CD4-positive, alpha-beta T cell treated with Interleukin-17A for 1 hour (primary cell): ENCODE measurements around the gene EFCAB13.
"Not testable (repeated sequence)": the region's sequence is repeated elsewhere in the genome, so short reads cannot be mapped to it uniquely, and the experiment has no call there.

ENCODE experiments used
- DNase-seq: peaks from one replicate; pipeline ENCODE4 v3.0.0-alpha.2; 2020

EFCAB13 gene

GRCh38 chr17:47330548-47330947 is 6.8 kb downstream of the EFCAB13 start:
- no peak for DNase-seq

GRCh38 chr17:47332287-47332686 is 8.5 kb downstream of the EFCAB13 start:
- no peak for DNase-seq

DNA sequence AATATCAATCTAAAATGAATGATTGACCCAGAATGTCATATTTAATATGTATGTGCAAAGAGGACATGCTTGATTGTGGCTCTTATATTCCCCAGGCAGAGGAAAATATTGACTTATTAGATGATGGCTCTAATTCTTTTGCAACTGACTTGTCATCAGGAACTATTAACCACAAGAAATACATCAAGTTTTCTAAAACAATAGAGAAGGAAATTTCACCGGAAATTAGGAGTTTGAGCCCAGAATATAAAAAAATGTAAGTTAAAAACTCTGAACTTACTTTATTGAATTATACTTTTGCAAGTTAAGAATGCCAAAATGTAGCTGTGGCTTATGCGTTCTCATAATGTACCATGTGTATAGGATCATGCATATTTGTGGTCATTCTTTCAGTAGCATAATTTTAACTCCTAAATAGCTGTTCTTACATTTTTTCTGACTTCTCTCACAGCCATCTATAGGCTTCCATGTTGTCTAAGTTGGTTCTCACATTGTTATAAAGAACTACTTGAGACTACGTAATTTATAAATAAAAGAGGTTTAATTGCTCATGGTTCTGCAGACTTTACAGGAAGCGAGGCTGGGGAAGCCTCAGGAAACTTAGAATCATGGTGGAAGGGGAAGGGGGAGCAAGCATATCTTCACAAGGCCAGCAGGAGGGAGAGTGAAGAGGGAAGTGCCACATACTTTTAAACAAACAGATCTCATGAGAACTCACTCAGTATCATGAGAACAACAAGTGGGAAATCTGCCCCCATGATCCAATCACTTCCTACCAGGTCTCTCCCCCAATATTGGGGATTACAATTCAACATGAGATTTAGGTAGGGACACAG is 11.6 kb downstream of the EFCAB13 start:
- no peak for DNase-seq

GRCh38 chr17:47338026-47338425 is 14.3 kb downstream of the EFCAB13 start:
- DNase-seq = no peak

- DNase-seq = no peak
Measured at GRCh38 chr17:47352848-47353247, 29.1 kb downstream of the EFCAB13 start.

DNA sequence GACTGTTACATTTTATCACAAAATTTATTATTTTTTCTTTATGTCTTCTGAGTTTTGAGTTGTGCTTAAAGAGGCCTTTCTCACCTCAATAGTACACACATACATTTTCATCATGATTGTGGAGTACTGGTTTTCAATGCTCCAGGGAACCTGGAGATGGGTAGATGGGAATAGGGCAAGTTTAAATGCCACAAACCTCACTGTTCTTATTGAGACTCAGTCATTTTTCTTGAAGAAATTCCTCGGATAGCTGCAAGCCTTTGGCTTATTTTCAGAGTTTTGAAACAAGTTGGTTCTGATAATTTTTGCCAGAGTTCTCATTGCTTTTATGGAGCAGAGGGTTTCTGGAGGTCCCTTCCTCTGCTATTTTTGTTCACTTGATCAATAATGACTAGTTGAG is 34.9 kb downstream of the EFCAB13 start:
- no peak for DNase-seq

GRCh38 chr17:47363171-47363570 is 39.4 kb downstream of the EFCAB13 start:
- DNase-seq = no peak

- no peak for DNase-seq
Measured at GRCh38 chr17:47367257-47367656, 43.5 kb downstream of the EFCAB13 start.

DNA sequence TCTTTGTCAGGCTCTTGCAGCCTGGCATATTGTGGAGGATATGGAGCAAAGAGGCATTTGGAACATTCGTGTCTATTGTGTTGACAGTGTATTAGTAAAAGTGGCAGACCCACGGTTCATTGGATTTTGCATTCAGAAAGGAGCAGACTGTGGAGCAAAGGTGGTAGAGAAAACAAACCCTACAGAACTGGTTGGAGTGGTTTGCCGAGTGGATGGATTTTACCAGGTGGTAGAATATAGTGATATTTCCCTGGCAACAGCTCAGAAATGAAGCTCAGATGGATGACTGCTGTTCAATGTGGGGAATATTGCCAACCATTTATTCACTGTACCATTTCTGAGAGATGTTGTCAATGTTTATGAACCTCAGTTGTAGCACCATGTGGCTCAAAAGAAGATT is 44.5 kb downstream of the EFCAB13 start:
- no peak for DNase-seq

DNA sequence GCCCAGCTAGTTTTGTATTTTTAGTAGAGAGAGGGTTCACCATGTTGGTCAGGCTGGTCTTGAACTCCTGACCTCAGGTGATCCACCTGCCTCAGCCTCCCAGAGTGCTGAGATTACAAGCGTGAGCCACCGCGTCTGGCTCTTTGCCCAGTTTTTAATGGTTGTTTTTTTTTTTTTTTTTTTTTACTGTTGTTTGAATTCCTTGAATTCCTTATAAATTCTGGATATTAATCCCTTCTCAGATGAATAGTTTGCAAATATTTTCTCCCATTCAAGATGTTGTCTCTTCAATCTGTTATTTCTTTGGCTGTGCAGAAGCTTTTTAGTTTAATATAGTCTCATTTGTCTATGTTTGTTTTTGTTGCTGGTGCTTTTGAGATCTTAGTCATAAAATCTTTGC is 47.1 kb downstream of the EFCAB13 start:
- not testable (repeated sequence) for DNase-seq

DNA sequence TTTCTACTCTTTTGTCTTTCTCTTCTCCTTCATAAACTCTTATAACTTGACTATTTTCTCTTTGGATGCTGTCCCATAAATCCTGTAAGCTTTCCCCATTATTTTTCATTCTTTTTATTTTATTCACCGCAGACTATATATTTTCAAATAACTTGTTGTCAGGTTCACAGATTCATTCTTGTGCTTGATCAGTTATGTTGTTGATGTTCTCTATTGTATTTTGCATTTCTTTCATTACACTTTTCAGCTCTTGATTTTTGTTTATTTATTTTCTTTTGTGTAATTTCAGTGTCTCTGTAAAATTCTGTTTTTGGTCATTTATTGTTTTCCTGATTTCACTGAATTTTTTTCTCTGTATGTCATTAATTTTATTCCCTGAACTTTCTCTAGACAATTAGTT is 49.2 kb downstream of the EFCAB13 start:
- DNase-seq = no peak

GRCh38 chr17:47376247-47376646 is 52.5 kb downstream of the EFCAB13 start:
- no peak for DNase-seq

DNA sequence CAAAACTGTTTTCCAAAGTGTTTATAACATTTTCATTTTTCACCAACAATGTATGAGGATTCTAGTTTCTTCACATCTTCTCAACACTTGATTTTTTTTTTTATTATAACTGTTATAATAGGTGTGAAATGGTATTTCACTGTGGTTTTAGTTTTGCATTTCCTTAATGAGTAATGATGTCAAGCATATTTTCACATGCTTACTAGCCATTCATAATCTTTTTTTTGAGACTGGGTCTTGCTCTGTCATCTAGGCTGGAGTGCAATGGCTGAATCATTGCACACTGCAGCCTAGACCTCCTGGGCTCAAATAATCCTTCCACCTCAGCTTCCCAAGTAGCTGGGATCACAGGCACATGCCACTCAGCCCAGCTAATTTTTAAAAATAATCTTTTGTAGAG is 65.1 kb downstream of the EFCAB13 start:
- no peak for DNase-seq

DNA sequence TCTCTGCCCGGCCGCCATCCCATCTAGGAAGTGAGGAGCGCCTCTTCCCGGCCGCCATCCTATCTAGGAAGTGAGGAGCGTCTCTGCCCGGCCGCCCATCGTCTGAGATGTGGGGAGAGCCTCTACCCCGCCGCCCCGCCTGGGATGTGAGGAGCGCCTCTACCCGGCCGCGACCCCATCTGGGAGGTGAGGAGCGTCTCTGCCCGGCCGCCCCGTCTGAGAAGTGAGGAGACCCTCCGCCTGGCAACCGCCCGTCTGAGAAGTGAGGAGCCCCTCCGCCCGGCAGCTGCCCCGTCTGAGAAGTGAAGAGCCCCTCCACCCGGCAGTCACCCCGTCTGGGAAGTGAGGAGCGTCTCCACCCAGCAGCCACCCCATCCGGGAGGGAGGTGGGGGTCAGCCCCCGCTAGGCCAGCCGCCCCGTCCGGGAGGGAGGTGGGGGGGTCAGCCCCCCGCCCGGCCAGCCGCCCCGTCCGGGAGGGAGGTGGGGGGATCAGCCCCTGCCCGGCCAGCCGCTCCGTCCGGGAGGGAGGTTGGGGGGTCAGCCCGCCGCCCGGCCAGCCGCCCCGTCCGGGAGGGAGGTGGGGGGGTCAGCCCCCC is 73.9 kb downstream of the EFCAB13 start:
- DNase-seq = not testable (repeated sequence)

DNA sequence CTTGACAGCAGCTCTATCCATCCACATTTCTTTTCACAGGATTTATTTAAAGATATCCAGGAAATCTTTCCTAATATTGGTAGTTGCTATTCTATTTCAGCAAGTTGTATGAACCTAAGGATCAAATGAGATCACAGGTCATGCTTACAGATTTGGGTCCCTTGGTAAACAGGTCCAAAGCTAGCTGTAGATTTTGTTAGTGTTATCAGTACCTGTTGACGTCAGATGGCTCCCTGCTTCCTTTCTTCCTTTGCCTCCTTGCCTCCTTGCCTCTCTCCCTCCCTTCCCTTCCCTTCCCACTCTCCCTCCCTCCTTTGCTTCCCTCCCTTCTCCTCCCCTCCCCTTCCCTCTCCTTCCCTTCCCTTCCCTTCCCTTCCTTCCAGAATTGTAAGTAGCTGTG is 76.6 kb downstream of the EFCAB13 start:
- DNase-seq = no peak

GRCh38 chr17:47401100-47401499 is 77.3 kb downstream of the EFCAB13 start:
- no peak for DNase-seq

- no peak for DNase-seq
Measured at GRCh38 chr17:47404006-47404405, 80.3 kb downstream of the EFCAB13 start.

GRCh38 chr17:47404875-47405274 is 81.1 kb downstream of the EFCAB13 start:
- no peak for DNase-seq

- no peak for DNase-seq
Measured at GRCh38 chr17:47413872-47414271, 90.1 kb downstream of the EFCAB13 start.

- no peak for DNase-seq
Measured at GRCh38 chr17:47414612-47415011, 90.9 kb downstream of the EFCAB13 start.

DNA sequence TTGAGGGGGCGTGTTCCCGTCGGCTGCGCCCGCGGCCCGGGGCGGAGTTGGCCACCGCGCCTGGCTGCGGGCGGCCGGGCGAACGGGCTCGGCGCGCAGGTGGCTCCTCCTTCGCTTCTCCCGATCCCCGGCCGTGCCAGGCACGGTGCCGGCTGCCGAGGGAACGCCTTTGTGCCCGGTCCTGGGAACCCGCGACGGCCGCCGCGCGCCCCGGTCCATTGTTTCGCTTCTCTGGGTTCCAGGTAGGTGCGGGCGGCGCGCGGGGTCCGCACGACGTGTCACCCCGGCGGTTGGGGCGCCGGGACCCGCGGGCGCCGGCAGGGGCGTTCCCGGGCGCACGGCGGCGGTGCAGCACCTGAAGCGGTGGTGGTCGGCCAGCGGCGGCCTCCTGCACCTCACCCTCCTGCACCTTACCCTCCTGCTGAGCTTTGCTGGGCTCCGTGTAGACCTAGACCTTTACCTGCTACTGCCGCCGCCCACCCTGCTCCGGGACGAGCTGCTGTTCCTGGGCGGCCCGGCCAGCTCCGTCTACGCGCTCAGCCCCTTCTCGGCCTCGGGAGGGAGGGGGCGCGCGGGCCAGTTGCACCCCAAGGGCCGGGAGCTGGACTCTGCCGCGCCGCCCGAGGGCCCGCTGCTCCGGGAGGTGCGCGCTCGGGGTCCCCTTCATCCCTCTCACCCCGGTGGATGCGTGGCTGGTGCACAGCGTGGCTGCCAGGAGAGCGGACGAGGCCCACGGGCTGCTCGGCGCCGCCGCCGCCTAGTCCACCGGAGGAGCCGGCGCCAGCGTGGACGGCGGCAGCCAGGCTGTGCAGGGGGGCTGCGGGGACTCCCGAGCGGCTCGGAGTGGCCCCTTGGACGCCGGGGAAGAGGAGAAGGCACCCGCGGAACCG is 99.9 kb downstream of the EFCAB13 start:
- DNase-seq = no peak

DNA sequence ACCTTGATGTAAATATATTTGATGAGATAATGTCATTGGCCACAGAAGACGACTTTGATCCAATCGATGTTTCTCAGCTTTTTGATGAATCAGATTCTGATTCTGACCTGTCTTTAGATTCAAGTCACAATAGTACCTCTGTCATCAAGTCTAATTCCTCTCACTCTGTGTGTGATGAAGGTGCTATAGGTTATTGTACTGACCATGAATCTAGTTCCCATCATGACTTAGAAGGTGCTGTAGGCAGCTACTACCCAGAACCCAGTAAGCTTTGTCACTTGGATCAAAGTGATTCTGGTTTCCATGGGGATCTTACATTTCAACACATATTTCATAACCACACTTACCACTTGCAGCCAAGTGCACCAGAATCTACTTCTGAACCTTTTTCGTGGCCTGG is 101.5 kb downstream of the EFCAB13 start:
- not testable (repeated sequence) for DNase-seq

- DNase-seq = not testable (repeated sequence)
Measured at GRCh38 chr17:47425887-47426635, 102.3 kb downstream of the EFCAB13 start.
